Loucy (cell line): ENCODE measurements around the gene DNAH17.

Experiments
- H2AFZ ChIP-seq: fragments of 200-600 bp; sonication (generic); 2 replicates; pipeline ENCODE4 v1.6.0; 2016; ENCODE audit warnings: antibody characterized with exemption, mild to moderate bottlenecking, low read length, moderate library complexity
- H3F3A ChIP-seq: fragments of 200-600 bp; 2 replicates; pipeline ENCODE4 v1.6.0; 2016; ENCODE audit warnings: antibody characterized with exemption, low read depth, mild to moderate bottlenecking
- H3K27me3 ChIP-seq: fragments of 200-600 bp; sonication (generic); 2 replicates; pipeline ENCODE4 v1.6.1; 2014; ENCODE audit warnings: low read length, mild to moderate bottlenecking; ENCODE audit not compliant: insufficient read depth, poor library complexity, severe bottlenecking
- H3K36me3 ChIP-seq: fragments of 200-600 bp; sonication (generic); 2 replicates; pipeline ENCODE4 v1.6.1; 2016; ENCODE audit warnings: low read length; ENCODE audit not compliant: insufficient read depth
- H3K4me1 ChIP-seq: fragments of 200-600 bp; sonication (generic); 2 replicates; pipeline ENCODE4 v1.5.1; 2014; ENCODE audit warnings: low read length, mild to moderate bottlenecking; ENCODE audit not compliant: insufficient read depth, poor library complexity, severe bottlenecking
- H3K4me2 ChIP-seq: fragments of 200-600 bp; sonication (generic); 2 replicates; pipeline ENCODE4 v1.6.0; 2014; ENCODE audit warnings: antibody characterized with exemption, low read length, low read depth, mild to moderate bottlenecking; ENCODE audit not compliant: poor library complexity, severe bottlenecking
- H3K4me3 ChIP-seq: fragments of 200-600 bp; sonication (generic); 2 replicates; pipeline ENCODE4 v1.5.1; 2014; ENCODE audit warnings: low read length, mild to moderate bottlenecking, mixed read lengths; ENCODE audit not compliant: poor library complexity, severe bottlenecking
- H3K79me2 ChIP-seq: fragments of 200-600 bp; sonication (generic); 2 replicates; pipeline ENCODE4 v1.6.1; 2014; ENCODE audit warnings: low read length; ENCODE audit not compliant: insufficient read depth
- H3K9ac ChIP-seq: fragments of 200-600 bp; sonication (generic); 2 replicates; pipeline ENCODE4 v1.6.0; 2014; ENCODE audit warnings: mild to moderate bottlenecking, low read depth, low read length, moderate library complexity; ENCODE audit not compliant: poor library complexity, severe bottlenecking
- H3K9me2 ChIP-seq: fragments of 200-600 bp; sonication (generic); replicated peaks from 2 replicates; pipeline ENCODE4 v1.6.1; 2016; ENCODE audit warnings: low read depth, low read length, mixed read lengths
- H3K9me3 ChIP-seq: fragments of 200-600 bp; sonication (generic); 2 replicates; pipeline ENCODE4 v1.6.1; 2014; ENCODE audit warnings: mild to moderate bottlenecking, antibody characterized with exemption, low read length, low read depth; ENCODE audit not compliant: insufficient read depth
- H4K20me1 ChIP-seq: fragments of 200-600 bp; sonication (generic); 2 replicates; pipeline ENCODE4 v1.6.0; 2014; ENCODE audit warnings: antibody characterized with exemption, low read length, mild to moderate bottlenecking; ENCODE audit not compliant: insufficient read depth, poor library complexity, severe bottlenecking
- CTCF ChIP-seq: fragments of 200-600 bp; sonication (generic); conservative IDR thresholded peaks from 2 replicates; pipeline ENCODE4 v1.5.1; 2014; ENCODE audit warnings: mild to moderate bottlenecking, antibody characterized with exemption, low read length
- EZH2phosphoT487 ChIP-seq: fragments of 200-600 bp; IDR thresholded peaks from 2 replicates; pipeline ENCODE4 v1.6.1; 2018; ENCODE audit warnings: antibody characterized with exemption, mild to moderate bottlenecking, moderate library complexity, borderline replicate concordance

Gene DNAH17

GRCh38 chr17:78616946-78617345 is 39.8 kb upstream of the DNAH17 start:
- H3K4me3 ChIP-seq = no peak overlapping the region
- no peaks in the 10 kb centered on the region for H3K79me2 ChIP-seq
- H3K4me2 ChIP-seq = no peak overlapping the region
- no peaks in the 10 kb centered on the region for H3F3A ChIP-seq
- no peak overlapping the region for H2AFZ ChIP-seq
- TF ChIP-seq CTCF (no peak), EZH2phosphoT487 (no peak)
- H4K20me1 ChIP-seq = no peaks in the 10 kb centered on the region
- H3K4me1 ChIP-seq = peaks cover 6% of the 10 kb centered on the region
- H3K27me3 ChIP-seq = no peaks in the 10 kb centered on the region
- no peaks in the 10 kb centered on the region for H3K9me2 ChIP-seq
- H3K9ac ChIP-seq = no peak overlapping the region
- no peaks in the 10 kb centered on the region for H3K36me3 ChIP-seq
- H3K9me3 ChIP-seq = no peaks in the 10 kb centered on the region

DNA sequence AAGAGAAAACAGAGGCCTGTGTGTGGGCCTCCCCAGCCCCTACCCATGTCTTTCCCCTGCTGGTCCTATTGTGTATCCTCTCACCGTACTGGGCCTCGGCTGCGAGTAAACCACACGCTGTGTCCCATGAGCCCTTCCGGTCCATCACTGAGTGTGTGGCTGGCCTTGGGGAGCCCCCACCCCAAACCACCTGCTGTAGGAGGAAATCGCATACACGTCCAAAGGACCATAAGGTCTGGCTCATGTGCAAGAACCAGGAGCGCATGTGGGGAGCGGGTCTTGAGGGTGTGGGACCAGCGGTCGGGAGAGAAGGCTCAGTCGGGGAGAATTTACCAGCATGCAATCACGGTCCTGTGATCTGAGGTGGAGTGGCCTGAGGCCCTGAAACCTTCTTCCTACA is 38.4 kb upstream of the DNAH17 start:
- no peaks in the 10 kb centered on the region for H3K36me3 ChIP-seq
- no peak overlapping the region for H3K4me3 ChIP-seq
- no peaks in the 10 kb centered on the region for H4K20me1 ChIP-seq
- no peaks in the 10 kb centered on the region for H3K9me2 ChIP-seq
- no peak overlapping the region for H2AFZ ChIP-seq
- no peaks in the 10 kb centered on the region for H3K9me3 ChIP-seq
- no peaks in the 10 kb centered on the region for H3K79me2 ChIP-seq
- H3K27me3 ChIP-seq = no peaks in the 10 kb centered on the region
- TF ChIP-seq EZH2phosphoT487 (no peak), CTCF (no peak)
- H3K4me2 ChIP-seq = no peak overlapping the region
- no peaks in the 10 kb centered on the region for H3F3A ChIP-seq
- H3K4me1 ChIP-seq = peaks cover 6% of the 10 kb centered on the region
- H3K9ac ChIP-seq = no peak overlapping the region

DNA sequence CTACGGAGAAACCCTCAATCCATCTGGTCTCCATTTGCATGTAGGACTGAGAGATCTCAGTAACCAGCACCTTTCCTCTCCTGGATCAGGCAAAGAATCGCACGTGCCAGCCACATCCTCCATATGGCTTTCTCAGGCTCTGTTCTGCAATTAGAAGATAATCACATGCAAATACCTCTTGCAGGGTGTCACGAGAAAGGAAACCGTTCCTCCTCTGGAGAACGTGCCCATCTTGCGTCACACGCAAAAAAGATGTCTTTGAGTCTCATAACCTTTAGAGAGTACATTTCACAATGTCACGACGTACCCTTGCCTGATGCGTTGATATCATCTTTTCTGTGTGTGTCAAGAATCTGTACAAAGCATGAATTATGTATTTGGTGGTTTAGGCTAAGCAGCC is 36.2 kb upstream of the DNAH17 start:
- H3K4me3 ChIP-seq = no peak overlapping the region
- no peaks in the 10 kb centered on the region for H3F3A ChIP-seq
- no peaks in the 10 kb centered on the region for H3K27me3 ChIP-seq
- TF ChIP-seq EZH2phosphoT487 (no peak), CTCF (no peak)
- H2AFZ ChIP-seq = no peak overlapping the region
- H3K9me3 ChIP-seq = no peaks in the 10 kb centered on the region
- H3K36me3 ChIP-seq = no peaks in the 10 kb centered on the region
- peaks cover 6% of the 10 kb centered on the region for H3K4me1 ChIP-seq
- no peak overlapping the region for H3K9ac ChIP-seq
- no peaks in the 10 kb centered on the region for H3K79me2 ChIP-seq
- H4K20me1 ChIP-seq = no peaks in the 10 kb centered on the region
- no peak overlapping the region for H3K4me2 ChIP-seq
- H3K9me2 ChIP-seq = no peaks in the 10 kb centered on the region
